SK-N-SH (cell line): ENCODE results near the gene CHID1. TPM values are rescaled to one million over a fixed set of nuclear protein-coding genes. Genes with fewer than 3 reads are reported as not detected.

Experiments used
- CTCF ChIA-PET: fragments of 300-600, 350-600 bp; formaldehyde crosslinking; extraction: SDS; loops from one replicate; lab custom pipeline; 2021; lab: Yijun Ruan, JAX
- POLR2A ChIA-PET: fragments of 350-600 bp; sonication (Branson Sonifier 250); formaldehyde crosslinking; extraction: SDS; loops from one replicate; lab custom pipeline; 2020; ENCODE audit warnings: antibody characterized with exemption, inconsistent platforms; lab: Yijun Ruan, JAX
- DNase-seq: peaks from one replicate; pipeline ENCODE4 v3.0.0; 2012
- H2AFZ ChIP-seq: fragments of 200-600 bp; sonication (generic); 2 replicates; pipeline ENCODE4 v1.8.1; 2016; ENCODE audit warnings: antibody characterized with exemption, mild to moderate bottlenecking, low read depth
- H3F3A ChIP-seq: fragments of 200-600 bp; sonication (generic); replicated peaks from 2 replicates; pipeline ENCODE3; 2016; ENCODE audit warnings: antibody characterized with exemption, mild to moderate bottlenecking; ENCODE audit not compliant: insufficient read depth
- H3K27ac ChIP-seq, 2 experiments: fragments of 200-500 bp in 1 of 2; fragments of 200-600 bp in 1 of 2; sonication (Bioruptor generic) in 1 of 2; sonication (generic), shearing (Covaris generic) in 1 of 2; 2 replicates each; pipeline versions ENCODE4 v1.5.1 to v1.6.1; 2014 to 2016; ENCODE audit warnings: low read depth in 2 of 2, inconsistent platforms in 1 of 2, low read length in 1 of 2, mild to moderate bottlenecking in 1 of 2, mixed read lengths in 1 of 2
- H3K27me3 ChIP-seq: fragments of 200-600 bp; sonication (generic), shearing (Covaris generic); 2 replicates; pipeline ENCODE4 v1.6.1; 2016; ENCODE audit warnings: mixed run types; ENCODE audit not compliant: insufficient read depth
- H3K36me3 ChIP-seq, 2 experiments: fragments of 200-500 bp in 1 of 2; fragments of 200-600 bp in 1 of 2; sonication (Bioruptor generic) in 1 of 2; sonication (generic) in 1 of 2; replicated peaks in 1 of 2; 2 replicates each; pipeline versions ENCODE3 to v1.5.1; 2014 to 2016; ENCODE audit warnings: low read length in 1 of 2, mild to moderate bottlenecking in 1 of 2; ENCODE audit not compliant: insufficient read depth in 2 of 2, control insufficient read depth in 1 of 2
- H3K4me1 ChIP-seq, 2 experiments: fragments of 200-500 bp in 1 of 2; fragments of 200-600 bp in 1 of 2; sonication (Bioruptor generic) in 1 of 2; sonication (generic), shearing (Covaris generic) in 1 of 2; 2 replicates each; pipeline versions ENCODE4 v1.5.1 to v1.6.1; 2014 to 2016; ENCODE audit warnings: low read depth in 1 of 2, low read length in 1 of 2, mixed run types in 1 of 2; ENCODE audit not compliant: insufficient read depth in 2 of 2, control insufficient read depth in 1 of 2
- H3K4me2 ChIP-seq: fragments of 200-600 bp; sonication (generic), shearing (Covaris generic); 2 replicates; pipeline ENCODE4 v1.6.1; 2017; ENCODE audit warnings: mixed run types
- H3K4me3 ChIP-seq, 2 experiments: fragments of 200-500 bp in 1 of 2; fragments of 200-600 bp in 1 of 2; sonication (Bioruptor generic) in 1 of 2; sonication (generic), shearing (Covaris generic) in 1 of 2; 2 replicates each; pipeline versions ENCODE4 v1.5.1 to v1.8.1; 2014 to 2016; ENCODE audit warnings: low read depth in 2 of 2, inconsistent platforms in 1 of 2, low read length in 1 of 2, mild to moderate bottlenecking in 1 of 2, mixed read lengths in 1 of 2, moderate library complexity in 1 of 2
- H3K79me2 ChIP-seq: fragments of 200-600 bp; sonication (generic); 2 replicates; pipeline ENCODE4 v1.8.1; 2017; ENCODE audit warnings: mild to moderate bottlenecking; ENCODE audit not compliant: insufficient read depth
- H3K9ac ChIP-seq: fragments of 200-600 bp; sonication (generic); 2 replicates; pipeline ENCODE4 v1.6.1; 2017; ENCODE audit warnings: mixed run types
- H3K9me2 ChIP-seq: fragments of 200-600 bp; sonication (generic); 2 replicates; pipeline ENCODE4 v1.6.1; 2017; ENCODE audit warnings: mixed run types
- H3K9me3 ChIP-seq: fragments of 200-600 bp; sonication (generic); 2 replicates; pipeline ENCODE4 v1.6.1; 2017; ENCODE audit warnings: mixed run types, mild to moderate bottlenecking, moderate library complexity
- H4K20me1 ChIP-seq: fragments of 200-600 bp; sonication (generic); 2 replicates; pipeline ENCODE4 v1.6.1; 2017; ENCODE audit warnings: mild to moderate bottlenecking, mixed run types; ENCODE audit not compliant: insufficient read depth
- CHD2 ChIP-seq: fragments of 150-350 bp; IDR thresholded peaks from 2 replicates; pipeline ENCODE4 v1.6.1; 2018; ENCODE audit warnings: low read length; ENCODE audit not compliant: partially characterized antibody
- FOXJ3 ChIP-seq: sonication (generic); formaldehyde crosslinking; IDR thresholded peaks from 2 replicates; pipeline ENCODE4 v1.5.1; 2020; ENCODE audit warnings: mild to moderate bottlenecking, missing genetic modification reagents
- GABPA ChIP-seq: IDR thresholded peaks from 2 replicates; pipeline ENCODE4 v1.4.0; 2012; ENCODE audit warnings: low read depth, mild to moderate bottlenecking
- GATA2 ChIP-seq: sonication (generic); formaldehyde crosslinking; IDR thresholded peaks from 2 replicates; pipeline ENCODE4 v1.5.0; 2020; ENCODE audit warnings: mild to moderate bottlenecking, missing genetic modification reagents
- JUND ChIP-seq: IDR thresholded peaks from 2 replicates; pipeline ENCODE4 v1.4.0; 2012
- MEF2A ChIP-seq: IDR thresholded peaks from 2 replicates; pipeline ENCODE4 v1.4.0; 2012; ENCODE audit warnings: low read depth, borderline replicate concordance
- MXI1 ChIP-seq: IDR thresholded peaks from 2 replicates; pipeline ENCODE4 v1.6.1; 2012; ENCODE audit warnings: mild to moderate bottlenecking, low read depth, low read length, improper control_type of control experiment
- NFIC ChIP-seq: IDR thresholded peaks from 2 replicates; pipeline ENCODE4 v1.4.0; 2012; ENCODE audit warnings: borderline replicate concordance
- RAD21 ChIP-seq: IDR thresholded peaks from 2 replicates; pipeline ENCODE4 v1.6.1; 2012; ENCODE audit warnings: mild to moderate bottlenecking, low read length
- RXRA ChIP-seq: IDR thresholded peaks from 2 replicates; pipeline ENCODE4 v1.4.0; 2012; ENCODE audit warnings: low read depth, mild to moderate bottlenecking, borderline replicate concordance
- SMC3 ChIP-seq: IDR thresholded peaks from 2 replicates; pipeline ENCODE4 v1.6.1; 2012; ENCODE audit warnings: low read depth, low read length, improper control_type of control experiment
- TAF1 ChIP-seq: IDR thresholded peaks from 2 replicates; pipeline ENCODE4 v1.6.1; 2012; ENCODE audit warnings: low read depth, mild to moderate bottlenecking, low read length, moderate library complexity, borderline replicate concordance
- TCF12 ChIP-seq: IDR thresholded peaks from 2 replicates; pipeline ENCODE4 v1.4.0; 2012
- TEAD4 ChIP-seq: IDR thresholded peaks from 2 replicates; pipeline ENCODE4 v1.4.0; 2012; ENCODE audit warnings: mild to moderate bottlenecking, borderline replicate concordance; ENCODE audit not compliant: insufficient read depth
- YY1 ChIP-seq: IDR thresholded peaks from 2 replicates; pipeline ENCODE4 v1.4.0; 2012; ENCODE audit warnings: low read depth, mild to moderate bottlenecking
- WGBS: methylation state at CpG from one replicate; pipeline ENCODE4 v1.1.6; 2017; ENCODE audit warnings: low lambda C conversion rate; 5-methylcytosine and 5-hydroxymethylcytosine counted together
- polyA plus RNA-seq, 3 experiments: library from polyadenylated mRNA; depleted of rRNA; stranded (reverse); fragments of >200 nt; gene quantifications; 2 replicates each; pipeline ENCODE4 v1.2.3, GENCODE V29; 2012
- TF ChIP-seq, protein P1 (sequence below): fragments of 150-350 bp; IDR thresholded peaks from 2 replicates; pipeline ENCODE4 v1.6.1; 2016; ENCODE audit warnings: mild to moderate bottlenecking, low read depth, low read length
- TF ChIP-seq, protein P2 (sequence below): IDR thresholded peaks from 2 replicates; pipeline ENCODE4 v1.4.0; 2012; ENCODE audit warnings: low read depth, borderline replicate concordance
- TF ChIP-seq, protein P3 (sequence below): IDR thresholded peaks from 2 replicates; pipeline ENCODE4 v1.4.0; 2012; ENCODE audit warnings: low read depth
- TF ChIP-seq, protein P4 (sequence below): IDR thresholded peaks from 2 replicates; pipeline ENCODE4 v1.4.0; 2012; ENCODE audit warnings: low read depth, borderline replicate concordance
- TF ChIP-seq, protein P5 (sequence below): fragments of 150-350 bp; IDR thresholded peaks from 2 replicates; pipeline ENCODE4 v1.6.1; 2017; ENCODE audit warnings: antibody characterized with exemption, low read length, low read depth, borderline replicate concordance

CHID1 gene
- polyA plus RNA-seq, 1 of the 3 experiments (the other 2 are of a cell fraction), result 231 TPM

DNA sequence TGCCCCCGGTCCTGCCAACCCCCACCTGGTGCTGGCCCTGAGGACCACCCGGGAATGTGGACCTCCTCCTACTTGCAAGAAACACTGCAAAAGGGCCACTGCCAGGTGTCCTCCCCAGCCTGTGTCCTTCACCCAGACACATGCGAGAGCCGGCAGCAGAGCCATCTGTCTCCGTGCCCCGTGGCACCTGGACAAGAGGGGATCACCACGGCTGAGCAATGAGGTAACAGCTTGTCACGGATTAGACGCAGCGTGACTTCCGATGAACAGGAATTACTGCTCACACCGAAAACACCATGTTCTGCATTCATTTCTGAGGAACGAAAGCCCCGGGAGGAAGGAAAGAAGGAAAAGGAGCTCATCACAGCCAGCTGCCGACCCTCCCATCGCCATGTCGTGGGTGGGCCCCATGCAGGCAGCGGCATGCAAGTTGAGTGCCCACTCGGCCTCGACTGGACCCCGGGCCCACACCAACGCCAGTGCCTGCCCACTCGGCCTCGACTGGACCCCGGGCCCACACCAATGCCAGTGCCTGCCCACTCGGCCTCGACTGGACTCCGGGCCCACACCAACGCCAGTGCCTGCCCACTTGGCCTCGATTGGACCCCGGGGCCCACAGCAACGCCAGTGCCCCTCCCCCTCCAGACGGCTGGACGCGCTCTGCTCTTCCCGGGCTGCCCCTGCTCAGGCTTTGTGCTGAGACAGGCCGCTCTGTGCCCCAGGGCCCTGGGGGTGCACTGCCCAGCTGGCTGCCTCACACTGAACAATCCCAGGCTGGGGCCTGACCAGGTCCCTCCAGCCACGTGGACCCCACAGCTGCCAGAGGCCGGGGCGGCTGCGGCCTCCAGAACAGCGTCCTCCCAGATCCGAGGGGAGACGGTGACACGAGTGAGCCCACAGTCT is 22.0 kb downstream of the CHID1 start:
- Histone ChIP-seq H3K4me3 (no peak overlapping the region), H3K27ac (no peak overlapping the region), H3K4me1 (peaks cover 0 to 24% of the 10 kb centered on the region in 2 experiments; a peak in 1 of 4 replicates), H4K20me1 (no peaks in the 10 kb centered on the region), H3K4me2 (no peak overlapping the region), H3K27me3 (no peaks in the 10 kb centered on the region), H2AFZ (no peak overlapping the region), H3K79me2 (no peaks in the 10 kb centered on the region), H3K9me3 (no peaks in the 10 kb centered on the region), H3K36me3 (peaks cover 0 to 7% of the 10 kb centered on the region in 2 experiments), H3K9me2 (no peaks in the 10 kb centered on the region), H3F3A (no peaks in the 10 kb centered on the region), H3K9ac (no peak overlapping the region)
- ChIA-PET POLR2A (interaction anchor here (0.6 kb wide), 1 partner anchor 504 kb away, joined by 3 read pairs; no protein-coding TSS in a partner anchor), CTCF (interaction anchor here (0.7 to 1.8 kb wide), 3 partner anchors 37 to 56 kb away, joined by 3 to 5 read pairs (median 3); partner anchors contain the start of gene CD151)
- no peak for DNase-seq
- 83% methylated on average over 30 of the region's 45 CpGs for WGBS
- no peak for TF ChIP-seq RXRA
- TF ChIP-seq, protein P1, sequence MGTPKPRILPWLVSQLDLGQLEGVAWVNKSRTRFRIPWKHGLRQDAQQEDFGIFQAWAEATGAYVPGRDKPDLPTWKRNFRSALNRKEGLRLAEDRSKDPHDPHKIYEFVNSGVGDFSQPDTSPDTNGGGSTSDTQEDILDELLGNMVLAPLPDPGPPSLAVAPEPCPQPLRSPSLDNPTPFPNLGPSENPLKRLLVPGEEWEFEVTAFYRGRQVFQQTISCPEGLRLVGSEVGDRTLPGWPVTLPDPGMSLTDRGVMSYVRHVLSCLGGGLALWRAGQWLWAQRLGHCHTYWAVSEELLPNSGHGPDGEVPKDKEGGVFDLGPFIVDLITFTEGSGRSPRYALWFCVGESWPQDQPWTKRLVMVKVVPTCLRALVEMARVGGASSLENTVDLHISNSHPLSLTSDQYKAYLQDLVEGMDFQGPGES, result no peak
- TF ChIP-seq, protein P2, sequence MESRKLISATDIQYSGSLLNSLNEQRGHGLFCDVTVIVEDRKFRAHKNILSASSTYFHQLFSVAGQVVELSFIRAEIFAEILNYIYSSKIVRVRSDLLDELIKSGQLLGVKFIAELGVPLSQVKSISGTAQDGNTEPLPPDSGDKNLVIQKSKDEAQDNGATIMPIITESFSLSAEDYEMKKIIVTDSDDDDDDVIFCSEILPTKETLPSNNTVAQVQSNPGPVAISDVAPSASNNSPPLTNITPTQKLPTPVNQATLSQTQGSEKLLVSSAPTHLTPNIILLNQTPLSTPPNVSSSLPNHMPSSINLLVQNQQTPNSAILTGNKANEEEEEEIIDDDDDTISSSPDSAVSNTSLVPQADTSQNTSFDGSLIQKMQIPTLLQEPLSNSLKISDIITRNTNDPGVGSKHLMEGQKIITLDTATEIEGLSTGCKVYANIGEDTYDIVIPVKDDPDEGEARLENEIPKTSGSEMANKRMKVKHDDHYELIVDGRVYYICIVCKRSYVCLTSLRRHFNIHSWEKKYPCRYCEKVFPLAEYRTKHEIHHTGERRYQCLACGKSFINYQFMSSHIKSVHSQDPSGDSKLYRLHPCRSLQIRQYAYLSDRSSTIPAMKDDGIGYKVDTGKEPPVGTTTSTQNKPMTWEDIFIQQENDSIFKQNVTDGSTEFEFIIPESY, result no peak
- no peak for TF ChIP-seq YY1
- TF ChIP-seq GATA2 (CRISPR knock-in tag), result no peak
- TF ChIP-seq RAD21, result no peak
- TF ChIP-seq TAF1, result no peak
- TF ChIP-seq MEF2A, result no peak
- no peak for TF ChIP-seq TEAD4
- TF ChIP-seq, protein P3, sequence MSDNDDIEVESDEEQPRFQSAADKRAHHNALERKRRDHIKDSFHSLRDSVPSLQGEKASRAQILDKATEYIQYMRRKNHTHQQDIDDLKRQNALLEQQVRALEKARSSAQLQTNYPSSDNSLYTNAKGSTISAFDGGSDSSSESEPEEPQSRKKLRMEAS, result no peak
- TF ChIP-seq, protein P4, sequence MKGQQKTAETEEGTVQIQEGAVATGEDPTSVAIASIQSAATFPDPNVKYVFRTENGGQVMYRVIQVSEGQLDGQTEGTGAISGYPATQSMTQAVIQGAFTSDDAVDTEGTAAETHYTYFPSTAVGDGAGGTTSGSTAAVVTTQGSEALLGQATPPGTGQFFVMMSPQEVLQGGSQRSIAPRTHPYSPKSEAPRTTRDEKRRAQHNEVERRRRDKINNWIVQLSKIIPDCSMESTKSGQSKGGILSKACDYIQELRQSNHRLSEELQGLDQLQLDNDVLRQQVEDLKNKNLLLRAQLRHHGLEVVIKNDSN, result no peak
- no peak for TF ChIP-seq SMC3
- no peak for TF ChIP-seq GABPA
- TF ChIP-seq NFIC, result no peak
- no peak for TF ChIP-seq CHD2
- no peak for TF ChIP-seq MXI1
- no peak for TF ChIP-seq JUND
- no peak for TF ChIP-seq TCF12
- TF ChIP-seq FOXJ3 (CRISPR knock-in tag), result no peak
- TF ChIP-seq, protein P5, sequence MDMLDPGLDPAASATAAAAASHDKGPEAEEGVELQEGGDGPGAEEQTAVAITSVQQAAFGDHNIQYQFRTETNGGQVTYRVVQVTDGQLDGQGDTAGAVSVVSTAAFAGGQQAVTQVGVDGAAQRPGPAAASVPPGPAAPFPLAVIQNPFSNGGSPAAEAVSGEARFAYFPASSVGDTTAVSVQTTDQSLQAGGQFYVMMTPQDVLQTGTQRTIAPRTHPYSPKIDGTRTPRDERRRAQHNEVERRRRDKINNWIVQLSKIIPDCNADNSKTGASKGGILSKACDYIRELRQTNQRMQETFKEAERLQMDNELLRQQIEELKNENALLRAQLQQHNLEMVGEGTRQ, result no peak
